GM18502 (cell line): ENCODE results near the gene DYNC1I1.

ENCODE experiments used
- ATAC-seq: cut with Tn5 transposase; IDR thresholded peaks from one replicate; pipeline ENCODE4 v1.9.1; 2021; ENCODE audit warnings: mild to moderate bottlenecking; ENCODE audit not compliant: unreplicated experiment, poor library complexity

DYNC1I1 gene

GRCh38 chr7:96114190-96114589, 341.8 kb downstream of the DYNC1I1 start:
- no peak for ATAC-seq

- no peak for ATAC-seq
These were observed 343.8 kb downstream of the DYNC1I1 start for GRCh38 chr7:96116173-96116572.

- ATAC-seq = no peak
These were observed 346.2 kb downstream of the DYNC1I1 start for GRCh38 chr7:96118449-96119001.

- ATAC-seq = no peak
These were observed 348.3 kb downstream of the DYNC1I1 start for GRCh38 chr7:96120445-96121225.

- no peak for ATAC-seq
These were observed 349.4 kb downstream of the DYNC1I1 start for GRCh38 chr7:96121752-96122151.

- no peak for ATAC-seq
These were observed 350.4 kb downstream of the DYNC1I1 start for GRCh38 chr7:96122746-96123145.

- no peak for ATAC-seq
These were observed 354.0 kb downstream of the DYNC1I1 start for GRCh38 chr7:96126382-96126781.

- no peak for ATAC-seq
These were observed 355.4 kb downstream of the DYNC1I1 start for GRCh38 chr7:96127746-96128145.

- ATAC-seq = no peak
These were observed 359.2 kb downstream of the DYNC1I1 start for GRCh38 chr7:96131525-96131924.

GRCh38 chr7:96135241-96135640, 362.9 kb downstream of the DYNC1I1 start:
- ATAC-seq = no peak

- no peak for ATAC-seq
These were observed 364.4 kb downstream of the DYNC1I1 start for GRCh38 chr7:96136600-96137239.

- ATAC-seq = no peak
These were observed 371.3 kb downstream of the DYNC1I1 start for GRCh38 chr7:96143495-96144259.

GRCh38 chr7:96144260-96144526, 371.8 kb downstream of the DYNC1I1 start:
- no peak for ATAC-seq
